ENCODE data around the gene GYS1. TPM values are rescaled to one million over a fixed set of nuclear protein-coding genes. Genes with fewer than 3 reads are reported as not detected.

GYS1 gene
- total and polyA plus RNA-seq, 8 donors = 7.3 to 18.2 (median 13.6) TPM

DNA sequence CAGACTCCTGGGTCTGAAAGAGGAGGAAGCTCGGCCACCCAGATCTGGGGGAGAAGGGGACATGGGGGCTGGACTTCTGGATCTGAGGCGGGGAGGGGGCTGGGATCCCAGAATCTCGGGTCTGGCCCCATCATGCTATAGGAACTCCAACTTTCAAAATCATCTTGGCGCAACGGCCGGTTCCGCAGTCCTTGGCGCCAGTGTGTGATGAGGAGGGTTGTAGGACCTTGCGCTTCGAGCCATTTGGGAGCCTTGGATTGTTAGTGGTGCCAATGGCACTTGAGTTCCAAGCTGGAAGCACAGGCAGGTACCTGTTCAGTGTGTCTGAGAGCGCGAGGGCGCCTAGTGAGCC, 902 bp upstream of the GYS1 start:
- FAIRE-seq = no peak
- H3K4me1 ChIP-seq = peaks cover 5 to 15% (median 6%) of the 10 kb centered on the region in 3 donors

DNA sequence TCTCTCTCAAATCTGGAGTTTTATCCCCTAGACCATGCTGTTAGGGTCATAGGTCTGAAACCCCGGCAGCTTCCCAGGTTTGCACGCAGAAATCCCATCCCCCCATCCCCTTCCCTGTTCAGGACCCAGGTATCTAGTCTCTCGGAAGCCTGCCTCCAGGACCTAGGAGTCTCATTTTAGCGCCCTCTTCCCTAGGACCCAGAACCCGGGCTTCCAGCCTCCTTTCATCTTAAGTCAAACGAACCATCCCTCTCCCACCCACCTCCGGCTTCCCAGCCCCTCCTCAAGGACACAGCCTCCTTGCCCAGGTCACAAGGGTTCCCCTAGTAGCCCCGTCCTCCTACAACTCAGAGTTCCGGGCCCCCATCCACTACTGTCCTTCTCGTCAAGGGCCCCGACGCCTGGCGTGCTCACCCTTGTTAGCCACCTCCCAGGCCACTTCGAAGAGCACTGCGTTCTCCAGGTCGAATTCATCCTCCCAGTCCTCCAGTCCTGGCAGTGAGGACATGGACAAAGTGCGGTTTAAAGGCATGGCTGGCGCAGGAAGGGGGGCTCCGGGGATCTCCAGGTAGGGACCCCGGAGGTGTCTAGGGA, 431 bp downstream of the GYS1 start:
- ATAC-seq (peak; percentile 1 to 8 (median 2)), FAIRE-seq (no peak), DNase-seq (peak in 4 of 6 donors; percentile 28 to 72 (median 56))
- H3K9me3 ChIP-seq = no peaks in the 10 kb centered on the region
- no peaks in the 10 kb centered on the region for H3K36me3 ChIP-seq
- WGBS, 2 donors = 0% methylated on average over 20 of the region's 20 CpGs
- intact Hi-C loops (cut with DNase I) = no loop called here
- H3K4me1 ChIP-seq = peaks cover 5 to 15% (median 6%) of the 10 kb centered on the region in 3 donors
- peak overlapping the region; percentile 62 to 93 (median 85) for H3K27ac ChIP-seq
- TF ChIP-seq, protein P1, sequence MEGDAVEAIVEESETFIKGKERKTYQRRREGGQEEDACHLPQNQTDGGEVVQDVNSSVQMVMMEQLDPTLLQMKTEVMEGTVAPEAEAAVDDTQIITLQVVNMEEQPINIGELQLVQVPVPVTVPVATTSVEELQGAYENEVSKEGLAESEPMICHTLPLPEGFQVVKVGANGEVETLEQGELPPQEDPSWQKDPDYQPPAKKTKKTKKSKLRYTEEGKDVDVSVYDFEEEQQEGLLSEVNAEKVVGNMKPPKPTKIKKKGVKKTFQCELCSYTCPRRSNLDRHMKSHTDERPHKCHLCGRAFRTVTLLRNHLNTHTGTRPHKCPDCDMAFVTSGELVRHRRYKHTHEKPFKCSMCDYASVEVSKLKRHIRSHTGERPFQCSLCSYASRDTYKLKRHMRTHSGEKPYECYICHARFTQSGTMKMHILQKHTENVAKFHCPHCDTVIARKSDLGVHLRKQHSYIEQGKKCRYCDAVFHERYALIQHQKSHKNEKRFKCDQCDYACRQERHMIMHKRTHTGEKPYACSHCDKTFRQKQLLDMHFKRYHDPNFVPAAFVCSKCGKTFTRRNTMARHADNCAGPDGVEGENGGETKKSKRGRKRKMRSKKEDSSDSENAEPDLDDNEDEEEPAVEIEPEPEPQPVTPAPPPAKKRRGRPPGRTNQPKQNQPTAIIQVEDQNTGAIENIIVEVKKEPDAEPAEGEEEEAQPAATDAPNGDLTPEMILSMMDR (IDR thresholded peaks at IDR 0.05) = no peak
- H3K27me3 ChIP-seq = no peaks in the 10 kb centered on the region
- peak overlapping the region; percentile 53 to 80 (median 66) for H3K4me3 ChIP-seq

More for the DNA sequence above, 902 bp upstream of the GYS1 start:
- WGBS, 2 donors = 1 to 2% methylated on average over 12 to 13 of the region's 13 CpGs
- Histone ChIP-seq H3K36me3 (no peaks in the 10 kb centered on the region), H3K27me3 (no peaks in the 10 kb centered on the region), H3K9me3 (no peaks in the 10 kb centered on the region), H3K27ac (peak overlapping the region; percentile 10 to 93 (median 80)), H3K4me3 (peak overlapping the region; percentile 10 to 80 (median 66))
- DNase-seq = no peak
- intact Hi-C loops (cut with DNase I) = no loop called here
- TF ChIP-seq, protein P1 (IDR thresholded peaks at IDR 0.05) = no peak
- no peak for ATAC-seq

- FAIRE-seq (no peak), ATAC-seq (peak in 3 of 4 donors; percentile 21 to 40 (median 35)), DNase-seq (peak in 2 of 6 donors; percentile 47 to 60)
- peak overlapping the region in 2 of 4 donors; percentile 92 to 93 for H3K27ac ChIP-seq
- WGBS, 2 donors = 17 to 19% methylated on average over 8 of the region's 8 CpGs
- intact Hi-C loops (cut with DNase I) = no loop called here
- no peaks in the 10 kb centered on the region for H3K9me3 ChIP-seq
- peaks cover 5 to 15% (median 6%) of the 10 kb centered on the region in 3 donors for H3K4me1 ChIP-seq
- H3K27me3 ChIP-seq = no peaks in the 10 kb centered on the region
- no peaks in the 10 kb centered on the region for H3K36me3 ChIP-seq
- peak overlapping the region; percentile 53 to 80 (median 66) for H3K4me3 ChIP-seq
- TF ChIP-seq, protein P1 (IDR thresholded peaks at IDR 0.05) = no peak
Measured at GRCh38 chr19:48991873-48992580, 1.1 kb downstream of the GYS1 start.

DNA sequence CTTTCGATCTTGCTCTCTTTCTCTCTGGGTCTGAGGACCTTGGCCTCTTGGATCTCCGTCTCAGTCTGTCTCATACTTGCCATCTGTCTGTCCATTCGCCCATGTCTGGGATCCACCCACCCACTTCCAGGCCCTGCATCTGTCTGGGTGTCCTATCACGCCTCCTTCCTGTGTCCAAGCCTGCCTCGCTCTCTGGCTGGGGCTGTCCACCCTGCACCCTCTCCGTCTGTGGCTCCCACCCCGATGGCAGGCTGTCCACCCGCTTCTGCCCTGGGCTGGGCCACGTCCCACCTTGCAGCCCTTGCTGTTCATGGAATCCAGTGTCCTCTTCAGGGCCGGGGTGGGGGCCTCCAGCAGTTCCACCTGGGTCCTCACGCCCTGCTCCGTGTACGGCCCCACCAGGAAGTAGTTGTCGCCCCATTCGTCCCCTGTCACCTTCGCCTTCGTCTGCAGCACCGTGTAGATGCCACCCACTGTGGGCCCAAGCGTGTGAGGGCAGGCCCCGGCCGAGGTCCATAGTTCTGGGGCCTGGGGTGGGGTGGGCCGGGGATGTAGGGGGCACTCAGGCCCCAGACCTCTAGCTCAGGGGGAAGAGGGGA, 2.0 kb downstream of the GYS1 start:
- Histone ChIP-seq H3K27me3 (no peaks in the 10 kb centered on the region), H3K36me3 (no peaks in the 10 kb centered on the region), H3K4me3 (no peak overlapping the region), H3K27ac (no peak overlapping the region), H3K9me3 (no peaks in the 10 kb centered on the region), H3K4me1 (peaks cover 5 to 15% (median 6%) of the 10 kb centered on the region in 3 donors)
- TF ChIP-seq, protein P1 (IDR thresholded peaks at IDR 0.05) = no peak
- ATAC-seq (no peak), DNase-seq (peak in 1 of 6 donors; percentile 25), FAIRE-seq (no peak)
- WGBS, 2 donors = 86% methylated on average over 22 of the region's 22 CpGs
- intact Hi-C loops (cut with DNase I) = no loop called here
